ENCODE measurements around the gene TOMM40L.

- TF ChIP-seq TAF1 (IDR thresholded peaks at IDR 0.05; ENCODE audit: borderline replicate concordance, insufficient read depth, low read length) (no peak), POLR2AphosphoS5 (IDR thresholded peaks at IDR 0.05; ENCODE audit: low read depth, low read length) (no peak), REST (IDR thresholded peaks at IDR 0.05; ENCODE audit: insufficient read depth in 1 of 2, low read depth in 2 of 2, low read length in 2 of 2) (no peak), FOXP2 (optimal IDR thresholded peaks at IDR 0.05; ENCODE audit: borderline replicate concordance, extremely low read depth, extremely low read length, insufficient read depth) (no peak)
Measured at GRCh38 chr1:161258439-161259344, 32.8 kb downstream of the TOMM40L start, which contains the start of gene PCP4L1.
